Astrocyte of the spinal cord (primary cell): Measurements from ENCODE around the gene CCDC47.

Source experiments
- DNase-seq: peaks from one replicate; pipeline ENCODE4 v3.0.0; 2011; ENCODE audit warnings: low read depth, low spot score
- H3K4me3 ChIP-seq: 2 replicates; pipeline ENCODE4 v1.5.1; 2011; ENCODE audit warnings: low read depth, mild to moderate bottlenecking, low read length, moderate library complexity
- CTCF ChIP-seq: IDR thresholded peaks from 2 replicates; pipeline ENCODE4 v1.5.1; 2012; ENCODE audit warnings: low read depth, mild to moderate bottlenecking, low read length, inconsistent platforms
- in situ Hi-C: cut with HindIII; loops from 2 replicates; pipeline ENCODE4 v1.10.0; 2017; ENCODE audit warnings: low sequenced_read_pairs

CCDC47 gene

GRCh38 chr17:63704836-63705235 is 68.6 kb downstream of the CCDC47 start:
- no peak overlapping the region for H3K4me3 ChIP-seq
- in situ Hi-C loops, result no loop called here

GRCh38 chr17:63704259-63704576 is 69.2 kb downstream of the CCDC47 start:
- no peak for TF ChIP-seq CTCF
- no peak for DNase-seq
- in situ Hi-C loops, result no loop called here
- H3K4me3 ChIP-seq, result no peak overlapping the region

More at GRCh38 chr17:63704836-63705235, 68.6 kb downstream of the CCDC47 start:
- no peak for DNase-seq
- no peak for TF ChIP-seq CTCF

GRCh38 chr17:63703556-63704258 is 69.7 kb downstream of the CCDC47 start:
- no peak overlapping the region for H3K4me3 ChIP-seq
- in situ Hi-C loops, result no loop called here
- no peak for DNase-seq
- no peak for TF ChIP-seq CTCF

GRCh38 chr17:63703029-63703428 is 70.4 kb downstream of the CCDC47 start:
- no peak overlapping the region for H3K4me3 ChIP-seq
- DNase-seq, result no peak
- in situ Hi-C loops, result no loop called here
- no peak for TF ChIP-seq CTCF

GRCh38 chr17:63702721-63703015 is 70.7 kb downstream of the CCDC47 start:
- TF ChIP-seq CTCF, result no peak
- no peak overlapping the region for H3K4me3 ChIP-seq
- no peak for DNase-seq
- in situ Hi-C loops, result no loop called here

- no peak for DNase-seq
- TF ChIP-seq CTCF, result no peak
- in situ Hi-C loops, result no loop called here
- no peak overlapping the region for H3K4me3 ChIP-seq
Measured at GRCh38 chr17:63701868-63702720, 71.3 kb downstream of the CCDC47 start.
